Ishikawa (cell line): Measurements from ENCODE around the gene PIGQ.

ENCODE experiments used
- CEBPB ChIP-seq: IDR thresholded peaks from 2 replicates; pipeline ENCODE4 v1.6.1; 2012
- CREB1 ChIP-seq: IDR thresholded peaks from 2 replicates; pipeline ENCODE4 v1.6.1; 2012; ENCODE audit warnings: low read depth
- EGR1 ChIP-seq: IDR thresholded peaks from 2 replicates; pipeline ENCODE4 v1.6.1; 2012
- EP300 ChIP-seq: IDR thresholded peaks from 2 replicates; pipeline ENCODE4 v1.6.1; 2012; ENCODE audit warnings: borderline replicate concordance
- FOXM1 ChIP-seq: IDR thresholded peaks from 2 replicates; pipeline ENCODE4 v1.6.1; 2012; ENCODE audit warnings: low read depth, borderline replicate concordance
- NFIC ChIP-seq: IDR thresholded peaks from 2 replicates; pipeline ENCODE4 v1.6.1; 2012
- RAD21 ChIP-seq: IDR thresholded peaks from 2 replicates; pipeline ENCODE4 v1.6.1; 2012; ENCODE audit warnings: low read depth
- TAF1 ChIP-seq: IDR thresholded peaks from 2 replicates; pipeline ENCODE4 v1.6.1; 2012; ENCODE audit warnings: low read depth, mild to moderate bottlenecking
- TCF12 ChIP-seq: IDR thresholded peaks from 2 replicates; pipeline ENCODE4 v1.6.1; 2012; ENCODE audit warnings: low read depth
- TEAD4 ChIP-seq: IDR thresholded peaks from 2 replicates; pipeline ENCODE4 v1.6.1; 2012
- USF1 ChIP-seq: IDR thresholded peaks from 2 replicates; pipeline ENCODE4 v1.6.1; 2012
- YY1 ChIP-seq: IDR thresholded peaks from 2 replicates; pipeline ENCODE4 v1.6.1; 2012; ENCODE audit warnings: low read depth
- ZBTB7A ChIP-seq: IDR thresholded peaks from 2 replicates; pipeline ENCODE4 v1.6.1; 2012; ENCODE audit warnings: low read depth
- TF ChIP-seq, protein P1 (sequence below): IDR thresholded peaks from 2 replicates; pipeline ENCODE4 v1.6.1; 2012; ENCODE audit warnings: low read depth, mild to moderate bottlenecking
- TF ChIP-seq, protein P2 (sequence below): IDR thresholded peaks from 2 replicates; pipeline ENCODE4 v1.6.1; 2012

PIGQ gene

GRCh38 chr16:572865-573650, 3.3 kb downstream of the PIGQ start:
- no peak for TF ChIP-seq USF1
- no peak for TF ChIP-seq ZBTB7A
- TF ChIP-seq, protein P1, sequence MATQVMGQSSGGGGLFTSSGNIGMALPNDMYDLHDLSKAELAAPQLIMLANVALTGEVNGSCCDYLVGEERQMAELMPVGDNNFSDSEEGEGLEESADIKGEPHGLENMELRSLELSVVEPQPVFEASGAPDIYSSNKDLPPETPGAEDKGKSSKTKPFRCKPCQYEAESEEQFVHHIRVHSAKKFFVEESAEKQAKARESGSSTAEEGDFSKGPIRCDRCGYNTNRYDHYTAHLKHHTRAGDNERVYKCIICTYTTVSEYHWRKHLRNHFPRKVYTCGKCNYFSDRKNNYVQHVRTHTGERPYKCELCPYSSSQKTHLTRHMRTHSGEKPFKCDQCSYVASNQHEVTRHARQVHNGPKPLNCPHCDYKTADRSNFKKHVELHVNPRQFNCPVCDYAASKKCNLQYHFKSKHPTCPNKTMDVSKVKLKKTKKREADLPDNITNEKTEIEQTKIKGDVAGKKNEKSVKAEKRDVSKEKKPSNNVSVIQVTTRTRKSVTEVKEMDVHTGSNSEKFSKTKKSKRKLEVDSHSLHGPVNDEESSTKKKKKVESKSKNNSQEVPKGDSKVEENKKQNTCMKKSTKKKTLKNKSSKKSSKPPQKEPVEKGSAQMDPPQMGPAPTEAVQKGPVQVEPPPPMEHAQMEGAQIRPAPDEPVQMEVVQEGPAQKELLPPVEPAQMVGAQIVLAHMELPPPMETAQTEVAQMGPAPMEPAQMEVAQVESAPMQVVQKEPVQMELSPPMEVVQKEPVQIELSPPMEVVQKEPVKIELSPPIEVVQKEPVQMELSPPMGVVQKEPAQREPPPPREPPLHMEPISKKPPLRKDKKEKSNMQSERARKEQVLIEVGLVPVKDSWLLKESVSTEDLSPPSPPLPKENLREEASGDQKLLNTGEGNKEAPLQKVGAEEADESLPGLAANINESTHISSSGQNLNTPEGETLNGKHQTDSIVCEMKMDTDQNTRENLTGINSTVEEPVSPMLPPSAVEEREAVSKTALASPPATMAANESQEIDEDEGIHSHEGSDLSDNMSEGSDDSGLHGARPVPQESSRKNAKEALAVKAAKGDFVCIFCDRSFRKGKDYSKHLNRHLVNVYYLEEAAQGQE: no peak
- no peak for TF ChIP-seq FOXM1
- no peak for TF ChIP-seq TEAD4
- TF ChIP-seq RAD21: no peak
- no peak for TF ChIP-seq EGR1
- TF ChIP-seq YY1: no peak
- TF ChIP-seq TAF1: no peak
- TF ChIP-seq CEBPB: no peak
- TF ChIP-seq, protein P2, sequence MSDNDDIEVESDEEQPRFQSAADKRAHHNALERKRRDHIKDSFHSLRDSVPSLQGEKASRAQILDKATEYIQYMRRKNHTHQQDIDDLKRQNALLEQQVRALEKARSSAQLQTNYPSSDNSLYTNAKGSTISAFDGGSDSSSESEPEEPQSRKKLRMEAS: no peak
- no peak for TF ChIP-seq EP300
- TF ChIP-seq CREB1: no peak
- no peak for TF ChIP-seq TCF12
- TF ChIP-seq NFIC: no peak

DNA sequence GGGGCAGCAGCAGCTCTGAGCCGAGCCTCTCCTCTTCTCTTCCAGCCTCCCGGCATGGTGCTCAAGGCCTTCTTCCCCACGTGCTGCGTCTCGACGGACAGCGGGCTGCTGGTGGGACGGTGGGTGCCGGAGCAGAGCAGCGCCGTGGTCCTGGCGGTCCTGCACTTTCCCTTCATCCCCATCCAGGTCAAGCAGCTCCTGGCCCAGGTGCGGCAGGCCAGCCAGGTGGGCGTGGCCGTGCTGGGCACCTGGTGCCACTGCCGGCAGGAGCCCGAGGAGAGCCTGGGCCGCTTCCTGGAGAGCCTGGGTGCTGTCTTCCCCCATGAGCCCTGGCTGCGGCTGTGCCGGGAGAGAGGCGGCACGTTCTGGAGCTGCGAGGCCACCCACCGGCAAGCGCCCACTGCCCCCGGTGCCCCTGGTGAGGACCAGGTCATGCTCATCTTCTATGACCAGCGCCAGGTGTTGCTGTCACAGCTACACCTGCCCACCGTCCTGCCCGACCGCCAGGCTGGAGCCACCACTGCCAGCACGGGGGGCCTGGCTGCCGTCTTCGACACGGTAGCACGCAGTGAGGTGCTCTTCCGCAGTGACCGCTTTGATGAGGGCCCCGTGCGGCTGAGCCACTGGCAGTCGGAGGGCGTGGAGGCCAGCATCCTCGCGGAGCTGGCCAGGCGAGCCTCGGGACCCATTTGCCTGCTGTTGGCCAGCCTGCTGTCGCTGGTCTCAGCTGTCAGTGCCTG, 4.4 kb downstream of the PIGQ start:
- TF ChIP-seq TEAD4 (no peak), CEBPB (no peak), USF1 (no peak), FOXM1 (no peak), CREB1 (no peak), EGR1 (no peak)
- TF ChIP-seq, protein P2: no peak
- TF ChIP-seq, protein P1: no peak

- TF ChIP-seq TCF12: no peak
These were observed 5.8 kb downstream of the PIGQ start for GRCh38 chr16:575354-576196.

- TF ChIP-seq EP300: no peak
- TF ChIP-seq TEAD4: no peak
- TF ChIP-seq USF1: no peak
- TF ChIP-seq TAF1: no peak
- TF ChIP-seq FOXM1: no peak
- no peak for TF ChIP-seq NFIC
- no peak for TF ChIP-seq CREB1
- TF ChIP-seq, protein P2: no peak
- TF ChIP-seq ZBTB7A: no peak
- no peak for TF ChIP-seq EGR1
- no peak for TF ChIP-seq CEBPB
- TF ChIP-seq, protein P1: no peak
- TF ChIP-seq RAD21: no peak
- TF ChIP-seq TCF12: no peak
These were observed 6.5 kb downstream of the PIGQ start for GRCh38 chr16:576197-576822.
